Activated T-helper 1 cell treated with anti-CD3 and anti-CD28 coated beads, Interleukin-12 subunit alpha, Interleukin-12 subunit beta, Interleukin-2, Interleukin-4 antibody, amounts not matched to agents 30 ng/mL and 10 ng/mL and 1 ng/mL, durations not matched to agents 14 hours and 24 hours and 36 hours (primary cell): ENCODE data around the gene KLK10. TPM values are rescaled to one million over a fixed set of nuclear protein-coding genes. Genes with fewer than 3 reads are reported as not detected.

Source experiments
- DNase-seq: peaks from one replicate; pipeline ENCODE4 v3.0.0; 2021; ENCODE audit warnings: low spot score
- H3K27ac Mint-ChIP-seq: one replicate; pipeline ENCODE4 v1.8.0; 2021; ENCODE audit warnings: mild to moderate bottlenecking, mixed read lengths
- H3K27me3 Mint-ChIP-seq: one replicate; pipeline ENCODE4 v1.8.0; 2022; ENCODE audit warnings: mild to moderate bottlenecking, moderate library complexity, mixed read lengths; ENCODE audit not compliant: insufficient read depth
- H3K36me3 Mint-ChIP-seq: one replicate; pipeline ENCODE4 v1.8.0; 2021; ENCODE audit warnings: low read depth, mixed read lengths
- H3K4me1 Mint-ChIP-seq: one replicate; pipeline ENCODE4 v1.8.0; 2021; ENCODE audit warnings: low read depth, mixed read lengths
- H3K4me3 Mint-ChIP-seq: one replicate; pipeline ENCODE4 v1.8.0; 2021; ENCODE audit warnings: mild to moderate bottlenecking, moderate library complexity, mixed read lengths
- H3K9me3 Mint-ChIP-seq: one replicate; pipeline ENCODE4 v1.8.0; 2021; ENCODE audit warnings: mixed read lengths
- intact Hi-C: fragments of 100-400 bp; cut with micrococcal nuclease; formaldehyde crosslinking; loops from one replicate; pipeline ENCODE4 v1.15.1; 2024
- total RNA-seq: library from RNA; stranded (reverse); gene quantifications from 2 replicates; pipeline ENCODE4 v1.2.3, GENCODE V29; 2022

The KLK10 gene, protein sequence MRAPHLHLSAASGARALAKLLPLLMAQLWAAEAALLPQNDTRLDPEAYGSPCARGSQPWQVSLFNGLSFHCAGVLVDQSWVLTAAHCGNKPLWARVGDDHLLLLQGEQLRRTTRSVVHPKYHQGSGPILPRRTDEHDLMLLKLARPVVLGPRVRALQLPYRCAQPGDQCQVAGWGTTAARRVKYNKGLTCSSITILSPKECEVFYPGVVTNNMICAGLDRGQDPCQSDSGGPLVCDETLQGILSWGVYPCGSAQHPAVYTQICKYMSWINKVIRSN
- total RNA-seq = not detected in 2 replicates

DNA sequence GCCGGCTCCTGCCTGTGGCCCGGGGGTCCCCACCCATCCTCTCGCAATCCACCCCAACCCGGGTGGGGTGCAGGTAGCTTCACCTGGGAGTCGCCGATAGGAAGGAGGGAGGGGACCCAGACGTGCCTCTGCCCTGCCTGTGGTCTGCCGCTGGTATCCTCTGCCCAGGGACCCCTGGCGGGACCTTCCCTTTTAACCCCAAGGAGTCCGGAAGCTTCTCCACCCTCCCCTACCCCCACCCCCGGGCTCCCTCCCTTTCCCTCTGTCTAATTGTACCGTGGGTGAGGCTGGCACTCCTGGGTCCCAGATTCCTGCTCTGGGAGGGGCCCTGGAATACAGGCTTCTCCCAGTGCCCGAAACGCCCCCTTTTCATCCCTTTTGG is at the start of gene KLK10:
Gene KLK10, minus strand, starts transcription at position 166 of the 382 bp plus-strand sequence. CDS start 579 bp downstream, outside the sequence.
- peak within 1 kb of the TSS; percentile 56 for H3K4me3 Mint-ChIP-seq
- intact Hi-C loops = no loop called here

DNA sequence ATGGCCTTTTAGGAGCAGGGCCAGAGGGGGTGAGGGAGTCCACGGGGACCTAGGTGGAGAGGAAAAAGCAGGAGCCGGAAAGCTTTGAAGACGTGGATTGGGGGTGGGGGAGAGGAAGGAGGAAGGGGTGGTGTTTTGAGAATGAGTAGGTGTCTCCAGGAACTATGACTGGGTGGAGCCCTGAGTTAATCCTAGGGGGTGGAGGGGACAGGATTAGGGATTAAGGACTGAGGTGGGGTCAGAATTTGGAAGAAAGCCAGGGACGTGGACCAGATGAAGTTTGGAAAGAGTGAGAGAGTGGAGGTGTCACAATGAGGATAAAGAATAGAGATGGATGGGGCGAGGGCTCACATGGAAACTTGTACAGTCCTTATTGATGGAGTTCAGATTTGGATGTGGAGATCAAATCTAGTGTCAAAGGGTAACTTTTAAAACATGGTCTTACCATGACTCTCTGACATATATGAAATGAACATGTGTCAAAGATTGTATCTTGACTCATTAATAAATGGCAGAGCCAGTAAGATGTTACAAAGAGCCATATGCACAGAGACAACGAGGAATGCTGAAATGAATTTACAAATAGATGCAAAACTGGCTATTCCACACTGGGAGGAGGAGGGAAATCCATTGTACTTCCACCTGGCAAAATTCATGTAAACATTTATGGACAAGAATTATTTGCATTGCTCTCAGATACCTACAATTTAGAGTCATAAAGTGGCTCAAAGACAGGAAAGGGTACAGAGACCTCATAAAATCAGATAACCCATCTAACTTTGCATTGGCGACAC is 47.1 kb upstream of the KLK10 start:
- H3K27ac Mint-ChIP-seq = no peak overlapping the region
- no peaks in the 10 kb centered on the region for H3K4me1 Mint-ChIP-seq
- intact Hi-C loops = no loop called here
- no peaks in the 10 kb centered on the region for H3K36me3 Mint-ChIP-seq
- H3K9me3 Mint-ChIP-seq = no peaks in the 10 kb centered on the region
- peaks cover 23% of the 10 kb centered on the region for H3K27me3 Mint-ChIP-seq
- H3K4me3 Mint-ChIP-seq = no peak overlapping the region
- no peak for DNase-seq

More for the DNA sequence above, at the start of gene KLK10:
- Mint-ChIP-seq H3K9me3 (no peaks in the 10 kb centered on the region), H3K36me3 (peaks cover 2% of the 10 kb centered on the region), H3K4me1 (peaks cover 12% of the 10 kb centered on the region), H3K27me3 (peaks cover 57% of the 10 kb centered on the region), H3K27ac (peak within 1 kb of the TSS; percentile 16)
- DNase-seq = no peak

DNA sequence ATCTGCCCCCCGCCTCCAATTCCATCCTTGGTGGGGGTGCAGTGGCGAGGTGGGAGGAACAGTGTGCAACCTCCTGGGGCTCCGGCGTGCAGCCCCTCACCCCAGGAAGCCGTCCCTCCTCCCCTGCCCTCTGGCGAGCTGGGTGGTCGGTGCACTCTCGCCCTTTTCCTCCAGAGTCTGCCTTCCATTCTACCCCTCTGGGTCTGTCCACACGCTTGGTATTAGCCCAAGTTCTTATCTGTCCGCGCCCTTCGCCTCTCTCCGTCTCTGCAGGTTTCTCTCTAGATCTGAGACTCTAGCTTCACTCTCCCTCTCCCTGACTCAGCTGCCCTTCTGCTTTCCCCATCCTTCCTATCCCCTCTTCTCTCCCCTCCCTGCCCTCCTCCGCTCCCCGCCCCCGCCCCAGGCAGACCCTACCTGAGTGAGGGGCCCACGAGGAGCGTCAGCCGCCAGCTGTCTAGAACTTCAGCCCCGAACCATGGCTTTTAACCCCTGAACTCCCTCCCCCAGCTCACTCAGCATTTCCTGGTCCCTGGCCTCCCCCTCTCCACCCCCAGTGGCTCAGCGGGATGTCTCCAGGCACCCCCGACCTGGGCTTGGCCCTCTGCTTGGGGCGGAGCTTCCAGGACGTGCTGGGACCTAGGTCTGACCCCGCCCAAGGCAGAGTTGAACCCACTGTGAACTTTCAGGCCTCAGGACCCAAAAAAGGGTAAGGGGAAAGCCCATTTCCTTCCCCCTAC is 45.9 kb upstream of the KLK10 start:
- no peaks in the 10 kb centered on the region for H3K4me1 Mint-ChIP-seq
- no peak overlapping the region for H3K4me3 Mint-ChIP-seq
- intact Hi-C loops = no loop called here
- no peaks in the 10 kb centered on the region for H3K36me3 Mint-ChIP-seq
- H3K27me3 Mint-ChIP-seq = peaks cover 20% of the 10 kb centered on the region
- DNase-seq = no peak
- H3K9me3 Mint-ChIP-seq = no peaks in the 10 kb centered on the region
- H3K27ac Mint-ChIP-seq = no peak overlapping the region

DNA sequence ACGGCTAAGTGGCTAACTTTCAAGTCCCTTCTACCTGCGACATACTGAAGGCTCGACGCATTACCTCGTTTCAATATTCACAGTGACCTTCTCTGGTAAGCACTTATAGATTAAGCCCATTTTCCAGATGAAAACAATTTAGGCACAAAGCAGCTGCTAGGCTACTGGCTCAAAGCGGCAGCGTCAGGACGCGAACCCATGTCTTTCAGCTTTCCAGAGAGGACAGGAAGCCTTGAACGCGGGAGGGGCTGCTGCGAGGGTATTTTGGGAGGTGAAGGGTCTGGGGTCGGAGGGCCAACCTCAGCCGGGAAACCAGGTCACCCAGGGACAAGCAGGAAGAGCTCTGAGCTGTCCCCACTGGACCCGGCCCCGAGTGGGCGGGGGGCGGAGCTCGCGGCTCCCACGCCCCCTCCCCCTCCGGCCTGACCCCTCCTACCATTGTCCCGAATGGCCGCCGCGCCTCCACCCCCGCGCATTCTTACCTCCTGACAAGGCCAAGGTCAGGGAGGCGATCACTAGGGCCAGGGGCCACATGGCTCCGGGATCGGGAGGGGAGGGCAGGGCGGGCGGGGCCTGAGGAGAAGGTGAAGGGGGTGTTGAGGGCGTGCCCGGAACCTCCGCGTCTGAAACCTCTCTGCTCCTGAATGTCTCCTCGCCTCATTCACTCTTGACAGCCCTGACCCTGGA is 45.2 kb upstream of the KLK10 start, which contains the start of gene KLK13:
Gene KLK13, minus strand, starts transcription at position 559 of the 687 bp plus-strand sequence. Its CDS starts 25 bp downstream, at position 534.
- Mint-ChIP-seq H3K36me3 (no peaks in the 10 kb centered on the region), H3K27ac (no peak within 1 kb of the TSS), H3K4me3 (no peak within 1 kb of the TSS), H3K4me1 (no peaks in the 10 kb centered on the region), H3K9me3 (no peaks in the 10 kb centered on the region), H3K27me3 (peaks cover 20% of the 10 kb centered on the region)
- intact Hi-C loops = no loop called here
- no peak for DNase-seq

DNA sequence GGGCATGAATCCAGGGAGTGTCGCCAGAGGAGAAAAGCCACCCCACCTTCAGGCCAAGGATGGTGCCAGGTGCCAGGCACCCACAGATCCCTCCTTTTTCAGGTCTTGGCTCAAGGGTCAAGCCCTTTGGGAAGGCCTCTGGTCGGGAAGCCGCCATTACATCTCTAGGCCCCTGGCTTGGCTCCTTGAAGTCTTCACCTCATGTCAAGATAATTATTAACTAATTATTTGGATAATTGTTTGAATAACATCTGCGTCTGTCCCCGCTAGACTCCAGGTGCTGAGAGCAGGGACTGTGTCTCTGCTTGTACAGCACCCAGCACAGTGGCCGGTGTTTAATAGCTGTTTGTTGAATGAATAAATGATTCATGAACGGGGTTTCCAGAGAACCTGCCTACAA is 44.2 kb upstream of the KLK10 start:
- H3K36me3 Mint-ChIP-seq = no peaks in the 10 kb centered on the region
- no peak overlapping the region for H3K4me3 Mint-ChIP-seq
- H3K27ac Mint-ChIP-seq = no peak overlapping the region
- peaks cover 20% of the 10 kb centered on the region for H3K27me3 Mint-ChIP-seq
- intact Hi-C loops = no loop called here
- H3K4me1 Mint-ChIP-seq = no peaks in the 10 kb centered on the region
- no peak for DNase-seq
- no peaks in the 10 kb centered on the region for H3K9me3 Mint-ChIP-seq

DNA sequence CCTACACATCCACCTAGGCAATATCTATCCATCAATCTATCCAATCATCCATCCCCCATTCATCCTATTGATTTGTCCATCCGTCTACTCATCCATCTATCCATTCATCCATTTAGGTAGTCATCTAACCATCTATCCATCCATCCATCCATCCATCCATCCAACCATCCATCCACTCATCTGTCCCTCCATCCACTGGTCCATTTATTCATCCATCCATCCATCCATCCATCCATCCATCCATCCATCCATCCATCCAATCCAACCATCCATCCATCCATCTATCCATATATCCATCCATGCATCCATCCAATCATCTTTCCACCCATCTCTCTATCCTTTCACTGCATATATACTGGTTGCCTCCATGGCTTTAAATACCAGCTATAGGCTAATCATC is 41.5 kb upstream of the KLK10 start:
- intact Hi-C loops = no loop called here

DNA sequence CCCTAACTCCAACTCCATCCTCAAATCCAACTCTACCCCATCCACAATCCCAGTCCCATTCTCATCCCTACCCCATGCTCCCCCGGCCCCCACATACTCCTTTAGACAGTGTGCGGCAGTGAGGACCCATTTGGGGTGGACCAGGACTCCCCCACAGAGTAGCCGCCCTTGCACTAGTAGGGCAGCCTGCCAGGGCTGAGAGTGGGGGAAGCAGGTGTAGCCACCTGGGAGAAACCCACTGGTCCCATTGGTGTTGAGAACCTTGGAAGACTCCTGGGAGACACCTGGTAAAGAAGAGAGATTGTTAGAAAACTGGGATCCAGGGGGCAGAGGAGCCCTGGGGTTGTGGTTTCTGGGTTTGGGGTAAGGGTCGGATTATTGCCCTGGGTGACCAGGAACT is 40.8 kb upstream of the KLK10 start:
- intact Hi-C loops = no loop called here
- H3K9me3 Mint-ChIP-seq = no peaks in the 10 kb centered on the region
- H3K36me3 Mint-ChIP-seq = no peaks in the 10 kb centered on the region
- H3K4me1 Mint-ChIP-seq = no peaks in the 10 kb centered on the region
- no peak overlapping the region for H3K4me3 Mint-ChIP-seq
- no peak for DNase-seq
- H3K27me3 Mint-ChIP-seq = peaks cover 13% of the 10 kb centered on the region
- no peak overlapping the region for H3K27ac Mint-ChIP-seq

More for the DNA sequence above, 41.5 kb upstream of the KLK10 start:
- Mint-ChIP-seq H3K4me1 (no peaks in the 10 kb centered on the region), H3K4me3 (no peak overlapping the region), H3K36me3 (no peaks in the 10 kb centered on the region), H3K27me3 (peaks cover 12% of the 10 kb centered on the region), H3K9me3 (no peaks in the 10 kb centered on the region), H3K27ac (no peak overlapping the region)
- no peak for DNase-seq

DNA sequence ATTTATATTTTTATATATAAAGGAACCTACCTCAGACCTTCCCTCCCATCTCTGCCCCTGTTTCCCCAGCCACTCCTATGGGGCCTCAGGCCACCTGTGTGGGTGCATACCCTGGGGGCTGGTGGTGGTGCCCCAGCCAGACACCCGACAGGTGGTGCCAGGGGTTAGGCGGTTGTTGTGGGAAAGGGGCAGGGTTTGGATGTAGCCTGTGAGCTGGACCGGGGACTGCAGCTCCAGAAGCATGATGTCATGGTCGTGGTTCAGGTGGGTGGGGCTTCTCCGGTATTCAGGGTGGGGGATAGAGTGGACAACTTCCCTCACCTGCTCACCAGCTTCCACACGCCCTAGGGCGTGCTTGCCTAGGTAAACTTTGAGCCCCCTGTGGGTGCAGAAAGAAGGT is 40.2 kb upstream of the KLK10 start:
- Mint-ChIP-seq H3K27me3 (peaks cover 13% of the 10 kb centered on the region), H3K4me3 (no peak overlapping the region), H3K9me3 (no peaks in the 10 kb centered on the region), H3K4me1 (no peaks in the 10 kb centered on the region), H3K36me3 (no peaks in the 10 kb centered on the region), H3K27ac (no peak overlapping the region)
- intact Hi-C loops = no loop called here
- no peak for DNase-seq

DNA sequence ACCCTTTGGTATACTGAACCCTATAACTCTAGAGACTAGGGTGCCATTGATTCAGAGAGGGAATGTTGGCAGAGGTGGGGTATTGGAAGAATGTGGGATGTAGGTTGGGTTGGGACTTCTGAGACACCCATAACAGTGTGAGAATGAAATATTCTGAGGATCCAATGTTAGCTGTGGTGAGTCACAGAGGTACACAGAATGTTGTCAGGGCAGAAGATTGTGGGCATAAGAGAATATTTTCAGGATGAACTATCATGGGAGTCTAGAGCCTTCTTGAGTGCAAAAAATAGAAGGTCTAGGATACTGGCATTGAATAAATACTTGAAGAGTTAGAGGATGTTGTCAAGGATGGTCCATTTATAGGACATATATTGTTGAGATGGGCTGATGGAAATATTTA is 36.4 kb upstream of the KLK10 start:
- intact Hi-C loops = no loop called here
- Mint-ChIP-seq H3K4me1 (no peaks in the 10 kb centered on the region), H3K36me3 (no peaks in the 10 kb centered on the region), H3K4me3 (no peak overlapping the region), H3K27me3 (peaks cover 4% of the 10 kb centered on the region), H3K9me3 (no peaks in the 10 kb centered on the region), H3K27ac (no peak overlapping the region)
- DNase-seq = no peak

DNA sequence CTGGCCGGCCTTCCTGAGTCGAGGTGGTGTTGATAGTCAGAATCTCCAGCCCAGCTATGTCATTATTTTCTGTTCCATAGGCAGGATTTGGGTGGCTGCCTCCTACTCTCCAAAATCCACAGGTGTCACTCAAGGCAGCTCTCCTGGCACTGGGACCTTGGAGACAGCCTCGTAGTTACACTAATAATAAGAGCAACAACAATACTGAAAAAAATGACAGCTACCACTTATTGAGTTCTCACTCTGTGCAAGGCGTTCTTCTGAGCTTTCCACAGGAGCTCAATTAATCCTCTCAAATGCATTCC is 27.5 kb upstream of the KLK10 start:
- no peak for DNase-seq
- no peaks in the 10 kb centered on the region for H3K9me3 Mint-ChIP-seq
- no peak overlapping the region for H3K27ac Mint-ChIP-seq
- H3K4me1 Mint-ChIP-seq = no peaks in the 10 kb centered on the region
- intact Hi-C loops = no loop called here
- no peaks in the 10 kb centered on the region for H3K36me3 Mint-ChIP-seq
- H3K4me3 Mint-ChIP-seq = no peak overlapping the region
- H3K27me3 Mint-ChIP-seq = peaks cover 14% of the 10 kb centered on the region

DNA sequence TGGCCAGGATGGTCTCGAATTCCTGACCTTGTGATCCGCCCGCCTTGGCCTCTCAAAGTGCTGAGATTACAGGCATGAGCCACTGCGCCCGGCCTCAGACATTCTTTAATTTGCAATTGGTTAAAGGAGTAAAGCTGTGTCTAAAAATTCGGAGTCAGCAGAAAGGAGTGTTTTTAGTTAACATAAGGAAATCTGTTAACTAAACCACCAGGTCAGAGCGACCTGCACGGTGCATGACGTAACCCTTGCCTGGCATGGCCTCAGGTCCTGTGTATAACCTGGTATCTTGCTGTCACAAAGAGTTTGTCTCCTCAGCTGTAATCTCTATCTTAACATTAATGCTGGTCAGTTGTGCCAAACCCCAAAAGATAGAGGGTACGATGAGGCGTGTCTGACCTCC is 24.8 kb upstream of the KLK10 start:
- DNase-seq = no peak
- intact Hi-C loops = no loop called here
- Mint-ChIP-seq H3K4me3 (no peak overlapping the region), H3K27me3 (peaks cover 14% of the 10 kb centered on the region), H3K4me1 (no peaks in the 10 kb centered on the region), H3K36me3 (no peaks in the 10 kb centered on the region), H3K9me3 (no peaks in the 10 kb centered on the region), H3K27ac (no peak overlapping the region)

DNA sequence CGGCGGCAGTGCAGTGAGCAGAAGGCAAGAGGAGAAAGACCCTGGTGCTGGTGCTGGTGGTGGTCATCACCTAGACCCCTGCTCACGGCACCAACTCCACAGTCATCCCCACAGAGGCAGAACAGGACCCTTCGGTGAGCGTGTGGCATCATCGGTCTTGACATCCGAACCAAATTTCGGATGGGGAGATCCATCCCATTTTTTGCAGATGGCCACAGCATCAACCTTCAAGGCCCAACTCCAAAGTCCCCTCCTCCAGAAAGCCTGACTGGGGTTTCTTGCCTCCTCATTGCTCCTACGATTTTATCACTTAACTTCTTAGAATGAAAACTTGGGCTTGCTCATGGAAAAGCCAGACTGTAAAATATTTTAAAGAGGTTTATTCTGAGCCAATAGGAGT is 24.0 kb upstream of the KLK10 start:
- H3K27me3 Mint-ChIP-seq = peaks cover 14% of the 10 kb centered on the region
- no peak for DNase-seq
- H3K4me1 Mint-ChIP-seq = no peaks in the 10 kb centered on the region
- intact Hi-C loops = no loop called here
- no peak overlapping the region for H3K27ac Mint-ChIP-seq
- H3K9me3 Mint-ChIP-seq = no peaks in the 10 kb centered on the region
- H3K36me3 Mint-ChIP-seq = no peaks in the 10 kb centered on the region
- H3K4me3 Mint-ChIP-seq = no peak overlapping the region
